Hematopoietic multipotent progenitor cell treated with erythropoietin and hydrocortisone succinate and interleukin-3 and kit ligand, for 6 days (in vitro differentiated cells): ENCODE results near the gene ITFG2.
"Not testable (repeated sequence)": the region's sequence is repeated elsewhere in the genome, so short reads cannot be mapped to it uniquely, and the experiment has no call there.

Experiments
- DNase-seq: peaks from one replicate; pipeline ENCODE4 v3.0.0-alpha.2; 2015

ITFG2 gene

GRCh38 chr12:2864198-2864597 is 51.7 kb downstream of the ITFG2 start:
- DNase-seq = no peak

DNA sequence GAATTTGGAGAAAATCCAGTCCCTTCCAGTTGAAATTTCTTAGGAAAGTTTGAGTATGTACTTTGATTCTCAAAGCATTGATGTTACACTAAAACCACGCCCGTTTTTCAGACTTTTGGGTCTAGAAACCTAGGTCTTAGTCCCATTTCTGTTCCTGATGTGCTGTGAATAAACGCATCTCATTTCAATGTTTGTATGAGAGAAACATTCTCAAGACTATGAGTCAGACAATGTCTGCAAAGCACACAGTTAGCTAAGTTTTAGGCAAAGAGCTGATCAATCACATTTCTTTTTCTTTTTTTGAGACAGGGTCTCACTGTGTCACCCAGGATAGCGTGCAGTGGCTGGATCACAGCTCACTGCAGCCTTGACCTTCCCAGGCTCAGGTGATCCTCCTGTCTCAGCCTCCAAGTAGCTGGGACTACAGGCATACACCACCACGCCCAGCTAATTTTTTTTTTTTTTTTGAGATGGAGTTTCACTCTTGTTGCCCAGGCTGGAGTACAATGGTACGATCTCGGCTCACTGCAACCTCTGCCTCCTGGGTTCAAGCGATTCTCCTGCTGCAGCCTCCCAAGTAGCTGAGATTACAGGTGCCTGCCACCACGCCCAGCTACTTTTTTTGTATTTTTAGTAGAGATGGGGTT is 56.6 kb downstream of the ITFG2 start:
- not testable (repeated sequence) for DNase-seq
